Fibroblast of lung (primary cell): ENCODE measurements around the gene HNRNPU.

Experiments
- CTCF ChIP-seq, 2 donors: IDR thresholded peaks in 1 of 2; conservative IDR thresholded peaks in 1 of 2; 1 replicate in 1 of 2; 2 replicates in 1 of 2; pipeline ENCODE4 v1.5.1; 2011 to 2012; ENCODE audit warnings: low read length in 2 of 2, control low read depth in 1 of 2, inconsistent platforms in 1 of 2, low read depth in 1 of 2, mild to moderate bottlenecking in 1 of 2
- EZH2 ChIP-seq: IDR thresholded peaks from 2 replicates; pipeline ENCODE4 v1.5.1; 2012; ENCODE audit warnings: low read length, control low read depth, mild to moderate bottlenecking; ENCODE audit errors: missing control alignments

- TF ChIP-seq CTCF (conservative IDR thresholded peaks at IDR 0.05 in 1 of 2, IDR thresholded peaks at IDR 0.05 in 1 of 2; ENCODE audit: low read depth in 1 of 2, low read length in 2 of 2) = no peak
- no peak for TF ChIP-seq EZH2
Measured at GRCh38 chr1:244866355-244866754, 2.0 kb upstream of the HNRNPU start.
